HL-60 (cell line): ENCODE measurements around the gene FAM32A.

Source experiments
- DNase-seq, 2 experiments: peaks; one replicate each; pipeline ENCODE4 v3.0.0-alpha.2; 2010 to 2020; ENCODE audit warnings: low read depth in 1 of 2, low spot score in 1 of 2
- H3K27ac ChIP-seq: fragments of 250-450 bp; sonication (Bioruptor Pico); replicated peaks from 2 replicates; pipeline ENCODE4 v1.5.1; 2020; ENCODE audit warnings: mild to moderate bottlenecking, moderate library complexity
- H3K27me3 ChIP-seq: fragments of 250-450 bp; sonication (Bioruptor Pico); 2 replicates; pipeline ENCODE4 v1.5.1; 2021; ENCODE audit warnings: mild to moderate bottlenecking, moderate library complexity; ENCODE audit not compliant: insufficient read depth, poor library complexity, severe bottlenecking
- H3K4me3 ChIP-seq: replicated peaks from 2 replicates; pipeline ENCODE4 v1.5.1; 2011; ENCODE audit warnings: mild to moderate bottlenecking, control low read depth, low read length; ENCODE audit not compliant: insufficient read depth
- GABPA ChIP-seq: IDR thresholded peaks from 2 replicates; pipeline ENCODE4 v1.6.1; 2012; ENCODE audit warnings: low read depth
- POLR2AphosphoS5 ChIP-seq: IDR thresholded peaks from 2 replicates; pipeline ENCODE4 v1.6.1; 2012; ENCODE audit warnings: low read depth
- SPI1 ChIP-seq: IDR thresholded peaks from 2 replicates; pipeline ENCODE4 v1.6.1; 2012; ENCODE audit warnings: low read depth, mild to moderate bottlenecking, borderline replicate concordance
- TF ChIP-seq, protein P1 (sequence below): IDR thresholded peaks from one replicate; pipeline ENCODE4 v1.5.1; 2011; ENCODE audit warnings: low read length, control low read depth, inconsistent platforms; ENCODE audit not compliant: insufficient read depth
- TF ChIP-seq, protein P2 (sequence below): IDR thresholded peaks from 2 replicates; pipeline ENCODE4 v1.6.1; 2012; ENCODE audit warnings: low read depth; ENCODE audit not compliant: insufficient replicate concordance

FAM32A gene

DNA sequence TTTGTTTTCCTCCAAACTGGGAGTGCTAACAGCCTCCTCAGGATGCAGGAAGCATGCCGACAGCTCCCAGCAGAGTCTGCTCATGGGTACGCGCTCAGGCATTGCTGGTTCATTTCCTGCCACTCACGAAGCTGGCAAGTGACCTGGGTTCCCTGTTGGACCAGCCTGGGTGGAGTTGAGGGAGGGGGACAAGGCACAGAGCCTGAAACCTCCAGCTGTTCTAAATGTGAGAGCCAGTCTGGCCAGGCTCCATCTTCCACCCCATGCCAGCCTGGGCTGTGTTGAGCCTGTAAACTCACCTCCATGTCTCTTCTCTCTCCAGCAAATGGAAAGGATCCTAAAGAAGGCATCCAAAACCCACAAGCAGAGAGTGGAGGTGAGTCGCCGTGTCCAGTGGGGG lies 5.0 kb downstream of the FAM32A start:
- no peak overlapping the region for H3K27ac ChIP-seq
- no peak for DNase-seq
- H3K4me3 ChIP-seq: no peak overlapping the region
- no peaks in the 10 kb centered on the region for H3K27me3 ChIP-seq
- TF ChIP-seq, protein P1, sequence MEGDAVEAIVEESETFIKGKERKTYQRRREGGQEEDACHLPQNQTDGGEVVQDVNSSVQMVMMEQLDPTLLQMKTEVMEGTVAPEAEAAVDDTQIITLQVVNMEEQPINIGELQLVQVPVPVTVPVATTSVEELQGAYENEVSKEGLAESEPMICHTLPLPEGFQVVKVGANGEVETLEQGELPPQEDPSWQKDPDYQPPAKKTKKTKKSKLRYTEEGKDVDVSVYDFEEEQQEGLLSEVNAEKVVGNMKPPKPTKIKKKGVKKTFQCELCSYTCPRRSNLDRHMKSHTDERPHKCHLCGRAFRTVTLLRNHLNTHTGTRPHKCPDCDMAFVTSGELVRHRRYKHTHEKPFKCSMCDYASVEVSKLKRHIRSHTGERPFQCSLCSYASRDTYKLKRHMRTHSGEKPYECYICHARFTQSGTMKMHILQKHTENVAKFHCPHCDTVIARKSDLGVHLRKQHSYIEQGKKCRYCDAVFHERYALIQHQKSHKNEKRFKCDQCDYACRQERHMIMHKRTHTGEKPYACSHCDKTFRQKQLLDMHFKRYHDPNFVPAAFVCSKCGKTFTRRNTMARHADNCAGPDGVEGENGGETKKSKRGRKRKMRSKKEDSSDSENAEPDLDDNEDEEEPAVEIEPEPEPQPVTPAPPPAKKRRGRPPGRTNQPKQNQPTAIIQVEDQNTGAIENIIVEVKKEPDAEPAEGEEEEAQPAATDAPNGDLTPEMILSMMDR: no peak
- TF ChIP-seq, protein P2, sequence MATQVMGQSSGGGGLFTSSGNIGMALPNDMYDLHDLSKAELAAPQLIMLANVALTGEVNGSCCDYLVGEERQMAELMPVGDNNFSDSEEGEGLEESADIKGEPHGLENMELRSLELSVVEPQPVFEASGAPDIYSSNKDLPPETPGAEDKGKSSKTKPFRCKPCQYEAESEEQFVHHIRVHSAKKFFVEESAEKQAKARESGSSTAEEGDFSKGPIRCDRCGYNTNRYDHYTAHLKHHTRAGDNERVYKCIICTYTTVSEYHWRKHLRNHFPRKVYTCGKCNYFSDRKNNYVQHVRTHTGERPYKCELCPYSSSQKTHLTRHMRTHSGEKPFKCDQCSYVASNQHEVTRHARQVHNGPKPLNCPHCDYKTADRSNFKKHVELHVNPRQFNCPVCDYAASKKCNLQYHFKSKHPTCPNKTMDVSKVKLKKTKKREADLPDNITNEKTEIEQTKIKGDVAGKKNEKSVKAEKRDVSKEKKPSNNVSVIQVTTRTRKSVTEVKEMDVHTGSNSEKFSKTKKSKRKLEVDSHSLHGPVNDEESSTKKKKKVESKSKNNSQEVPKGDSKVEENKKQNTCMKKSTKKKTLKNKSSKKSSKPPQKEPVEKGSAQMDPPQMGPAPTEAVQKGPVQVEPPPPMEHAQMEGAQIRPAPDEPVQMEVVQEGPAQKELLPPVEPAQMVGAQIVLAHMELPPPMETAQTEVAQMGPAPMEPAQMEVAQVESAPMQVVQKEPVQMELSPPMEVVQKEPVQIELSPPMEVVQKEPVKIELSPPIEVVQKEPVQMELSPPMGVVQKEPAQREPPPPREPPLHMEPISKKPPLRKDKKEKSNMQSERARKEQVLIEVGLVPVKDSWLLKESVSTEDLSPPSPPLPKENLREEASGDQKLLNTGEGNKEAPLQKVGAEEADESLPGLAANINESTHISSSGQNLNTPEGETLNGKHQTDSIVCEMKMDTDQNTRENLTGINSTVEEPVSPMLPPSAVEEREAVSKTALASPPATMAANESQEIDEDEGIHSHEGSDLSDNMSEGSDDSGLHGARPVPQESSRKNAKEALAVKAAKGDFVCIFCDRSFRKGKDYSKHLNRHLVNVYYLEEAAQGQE: no peak
- TF ChIP-seq GABPA (no peak), SPI1 (no peak), POLR2AphosphoS5 (no peak)

DNA sequence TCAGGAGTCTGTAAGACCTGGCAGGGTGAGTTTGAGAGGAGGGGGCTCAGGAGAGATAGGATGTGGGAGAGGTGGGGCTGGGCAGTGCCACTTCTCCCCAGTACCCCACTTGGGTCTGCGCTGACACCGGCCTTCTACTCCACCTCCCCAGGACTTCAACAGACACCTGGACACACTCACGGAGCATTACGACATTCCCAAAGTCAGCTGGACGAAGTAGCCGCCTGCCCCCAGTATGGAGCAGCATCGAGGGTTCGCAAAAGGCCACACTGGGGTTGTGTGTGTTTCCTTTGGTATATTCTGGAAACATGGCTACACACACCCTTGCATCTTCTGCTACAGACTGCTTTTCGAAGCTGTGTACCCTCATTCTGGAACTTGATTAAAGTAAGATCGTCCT lies 5.5 kb downstream of the FAM32A start:
- Histone ChIP-seq H3K27me3 (no peaks in the 10 kb centered on the region), H3K4me3 (no peak overlapping the region), H3K27ac (no peak overlapping the region)
- no peak for TF ChIP-seq POLR2AphosphoS5
- no peak for TF ChIP-seq GABPA
- TF ChIP-seq, protein P1: no peak
- no peak for TF ChIP-seq SPI1
- TF ChIP-seq, protein P2: no peak
- DNase-seq: no peak

DNA sequence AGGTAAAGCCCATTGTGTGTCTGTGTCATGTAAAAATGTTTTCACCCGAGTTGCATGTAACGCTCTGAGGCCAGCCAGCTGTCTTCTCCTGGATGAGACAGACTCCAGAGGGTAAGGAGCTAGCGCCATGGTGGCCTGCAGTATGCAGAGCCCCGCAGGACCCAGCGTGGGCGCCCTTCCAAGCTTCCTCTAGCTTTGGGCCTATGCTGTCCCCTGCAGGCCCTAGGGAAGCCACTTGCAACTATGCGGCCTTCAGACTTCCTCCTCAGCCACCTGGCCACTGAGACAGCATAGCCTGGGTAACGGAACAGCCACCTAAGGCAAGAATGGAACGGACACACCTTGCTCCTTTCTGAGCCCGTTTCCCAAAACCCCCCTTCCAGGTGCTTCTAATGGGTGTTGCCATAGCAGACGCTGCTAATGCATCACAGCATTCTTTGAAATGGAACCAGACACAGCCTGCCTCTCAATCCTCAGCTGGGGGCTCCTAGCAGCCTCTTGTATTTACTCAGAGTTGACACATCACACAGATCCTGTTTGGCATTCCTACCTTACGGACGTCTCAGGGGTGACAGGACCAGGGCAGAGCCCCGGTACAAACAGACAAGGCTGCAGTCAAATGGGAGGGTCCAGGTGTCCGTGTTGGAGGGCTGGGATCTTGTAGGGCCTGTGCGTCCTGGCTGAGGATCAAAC lies 6.2 kb downstream of the FAM32A start:
- TF ChIP-seq POLR2AphosphoS5 (no peak; the same call in 1 of the 2 replicates), SPI1 (peak; percentile 17; the same call in 1 of the 2 replicates)
- DNase-seq: peak in 1 of 2 experiments; percentile 25
- Histone ChIP-seq H3K27me3 (no peaks in the 10 kb centered on the region), H3K27ac (no peak overlapping the region), H3K4me3 (no peak overlapping the region)

DNA sequence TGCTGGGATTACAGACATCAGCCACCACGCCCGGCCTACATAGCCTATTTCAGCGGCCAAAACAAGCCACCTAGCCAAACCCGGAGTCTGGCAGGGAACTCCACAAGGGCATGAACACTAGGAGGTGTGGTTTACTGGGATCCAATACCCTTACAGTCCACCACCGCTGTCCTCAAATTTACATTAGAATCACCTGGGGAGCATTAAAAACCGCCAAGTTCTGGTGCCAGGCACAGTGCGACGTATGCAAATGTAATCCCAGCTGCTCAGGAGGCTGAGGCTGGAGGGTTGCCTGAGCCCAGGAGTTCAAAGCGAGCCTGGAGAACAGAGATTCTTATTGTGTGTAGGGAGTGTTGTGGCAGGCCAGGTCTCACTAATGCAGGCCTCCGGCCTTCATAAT lies 8.3 kb downstream of the FAM32A start:
- TF ChIP-seq, protein P1: no peak
- no peak for TF ChIP-seq SPI1
- TF ChIP-seq, protein P2: no peak
- no peak for TF ChIP-seq GABPA
- no peak for TF ChIP-seq POLR2AphosphoS5
- no peak overlapping the region for H3K4me3 ChIP-seq
- H3K27me3 ChIP-seq: no peaks in the 10 kb centered on the region
- DNase-seq: no peak
- no peak overlapping the region for H3K27ac ChIP-seq
